GM21381 (cell line): ENCODE measurements around the gene OSGIN1.

Experiments
- ATAC-seq: cut with Tn5 transposase; IDR thresholded peaks from one replicate; pipeline ENCODE4 v1.9.1; 2021; ENCODE audit warnings: mild to moderate bottlenecking, moderate library complexity; ENCODE audit not compliant: unreplicated experiment

Gene OSGIN1

GRCh38 chr16:83956336-83957289 lies 3.6 kb downstream of the OSGIN1 start:
- no peak for ATAC-seq

DNA sequence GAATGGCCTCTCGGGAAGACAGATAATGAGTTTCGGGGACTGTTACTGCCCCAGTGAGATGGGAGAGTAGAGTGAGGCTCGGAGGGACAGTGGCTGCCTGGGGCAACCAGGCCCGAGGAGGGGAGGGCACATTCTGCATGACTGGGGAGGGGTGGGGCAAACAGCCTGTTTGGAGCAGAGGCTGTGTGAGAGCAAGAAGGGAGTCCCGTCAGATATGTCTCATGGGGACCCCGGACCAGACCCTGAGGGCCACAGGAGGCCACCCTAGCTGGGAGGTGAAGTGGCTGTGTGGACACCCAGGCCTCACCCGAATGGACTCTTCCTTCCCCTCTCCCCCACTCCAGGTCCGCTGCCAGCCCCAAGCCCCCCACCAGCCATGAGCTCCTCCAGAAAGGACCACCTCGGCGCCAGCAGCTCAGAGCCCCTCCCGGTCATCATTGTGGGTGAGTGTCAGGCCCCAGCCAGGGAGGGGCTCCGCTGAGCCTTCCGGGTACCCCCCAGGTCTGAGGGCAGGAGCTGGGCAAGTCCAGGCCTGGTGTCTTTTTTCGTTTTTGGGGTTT lies 4.3 kb downstream of the OSGIN1 start:
- ATAC-seq, result no peak

GRCh38 chr16:83958137-83958845 lies 5.3 kb downstream of the OSGIN1 start:
- ATAC-seq, result no peak

- ATAC-seq, result no peak
Observed at GRCh38 chr16:83958846-83959565, 6.0 kb downstream of the OSGIN1 start.

GRCh38 chr16:83959656-83960434 lies 6.8 kb downstream of the OSGIN1 start:
- no peak for ATAC-seq

- no peak for ATAC-seq
Observed at GRCh38 chr16:83960521-83961249, 7.6 kb downstream of the OSGIN1 start.

DNA sequence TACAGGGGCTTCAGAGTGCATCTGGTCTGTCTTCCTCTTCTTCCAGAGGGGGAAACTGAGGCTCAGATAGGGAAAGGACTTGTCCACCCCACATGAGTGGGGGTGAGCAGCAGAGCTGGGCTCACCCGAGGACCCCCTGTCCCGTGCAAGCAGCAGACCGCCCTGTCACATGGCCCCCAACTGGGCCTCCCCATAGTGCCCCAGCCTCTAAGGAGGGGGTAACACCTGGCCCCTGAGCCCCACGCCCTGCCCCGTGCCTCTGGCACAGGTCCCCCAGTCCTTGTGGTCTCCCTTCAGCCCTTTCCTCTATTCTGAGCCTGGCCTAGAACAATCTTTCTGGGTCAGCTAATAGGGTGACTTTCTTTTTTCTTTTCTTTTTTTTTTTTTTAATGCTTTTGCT lies 8.6 kb downstream of the OSGIN1 start:
- no peak for ATAC-seq

GRCh38 chr16:83963277-83964119 lies 10.5 kb downstream of the OSGIN1 start:
- no peak for ATAC-seq

DNA sequence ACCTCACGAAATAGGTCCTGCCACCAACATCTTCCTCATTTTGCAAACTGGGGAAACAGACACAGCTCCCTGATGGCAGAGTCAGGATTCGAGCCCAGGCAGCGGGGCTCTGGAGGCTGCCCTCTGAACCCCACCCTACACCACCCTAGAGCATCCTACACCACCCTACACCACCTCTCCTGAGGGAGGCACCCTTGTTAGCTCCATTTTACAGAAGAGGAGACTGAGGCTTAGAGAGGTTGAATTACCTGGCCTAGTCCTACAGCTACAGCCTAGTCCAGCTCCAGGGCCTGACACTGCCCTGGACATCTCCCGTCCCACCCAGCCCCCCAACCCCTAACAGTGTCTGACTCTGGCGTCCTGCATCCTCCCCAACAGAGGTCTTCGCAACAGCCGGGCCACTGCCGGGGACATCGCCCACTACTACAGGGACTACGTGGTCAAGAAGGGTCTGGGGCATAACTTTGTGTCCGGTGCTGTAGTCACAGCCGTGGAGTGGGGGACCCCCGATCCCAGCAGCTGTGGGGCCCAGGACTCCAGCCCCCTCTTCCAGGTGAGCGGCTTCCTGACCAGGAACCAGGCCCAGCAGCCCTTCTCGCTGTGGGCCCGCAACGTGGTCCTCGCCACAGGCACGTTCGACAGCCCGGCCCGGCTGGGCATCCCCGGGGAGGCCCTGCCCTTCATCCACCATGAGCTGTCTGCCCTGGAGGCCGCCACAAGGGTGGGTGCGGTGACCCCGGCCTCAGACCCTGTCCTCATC lies 11.8 kb downstream of the OSGIN1 start:
- no peak for ATAC-seq

DNA sequence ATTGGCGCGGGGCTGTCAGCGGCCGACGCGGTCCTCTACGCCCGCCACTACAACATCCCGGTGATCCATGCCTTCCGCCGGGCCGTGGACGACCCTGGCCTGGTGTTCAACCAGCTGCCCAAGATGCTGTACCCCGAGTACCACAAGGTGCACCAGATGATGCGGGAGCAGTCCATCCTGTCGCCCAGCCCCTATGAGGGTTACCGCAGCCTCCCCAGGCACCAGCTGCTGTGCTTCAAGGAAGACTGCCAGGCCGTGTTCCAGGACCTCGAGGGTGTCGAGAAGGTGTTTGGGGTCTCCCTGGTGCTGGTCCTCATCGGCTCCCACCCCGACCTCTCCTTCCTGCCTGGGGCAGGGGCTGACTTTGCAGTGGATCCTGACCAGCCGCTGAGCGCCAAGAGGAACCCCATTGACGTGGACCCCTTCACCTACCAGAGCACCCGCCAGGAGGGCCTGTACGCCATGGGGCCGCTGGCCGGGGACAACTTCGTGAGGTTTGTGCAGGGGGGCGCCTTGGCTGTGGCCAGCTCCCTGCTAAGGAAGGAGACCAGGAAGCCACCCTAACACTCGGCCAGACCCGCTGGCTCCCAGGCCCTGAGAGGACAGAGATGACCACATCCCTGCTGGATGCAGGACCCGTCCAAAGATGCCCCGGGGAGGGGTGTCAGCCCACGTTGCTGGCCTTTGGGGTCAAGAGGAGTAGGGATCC lies 12.6 kb downstream of the OSGIN1 start:
- no peak for ATAC-seq

DNA sequence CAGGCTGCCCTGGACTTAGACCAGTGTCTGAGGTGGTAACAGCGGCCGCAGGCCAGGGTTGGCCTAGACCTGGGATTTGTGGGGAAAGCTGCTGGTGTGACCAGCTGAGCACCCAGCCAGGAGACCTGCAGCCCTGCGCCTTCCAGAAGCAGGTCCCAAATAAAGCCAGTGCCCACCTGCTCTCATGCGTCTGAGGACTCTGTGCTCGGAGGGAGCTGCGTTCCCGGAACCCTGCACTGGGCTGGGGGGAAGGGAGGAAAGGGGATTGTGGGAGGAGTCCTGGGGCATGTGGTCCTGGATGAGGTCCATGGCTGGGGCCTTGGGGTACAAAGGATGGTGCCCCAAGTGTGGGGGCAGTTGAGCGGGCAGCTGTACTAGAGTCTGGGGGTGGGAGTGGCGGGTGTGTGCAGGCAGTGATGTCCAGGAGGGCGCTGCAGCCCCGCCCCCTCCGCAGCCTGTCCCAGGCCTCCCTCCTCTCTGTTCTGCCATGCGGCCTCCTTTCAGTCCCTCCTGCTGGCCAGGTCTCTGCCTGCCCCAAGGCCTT lies 13.2 kb downstream of the OSGIN1 start:
- no peak for ATAC-seq

DNA sequence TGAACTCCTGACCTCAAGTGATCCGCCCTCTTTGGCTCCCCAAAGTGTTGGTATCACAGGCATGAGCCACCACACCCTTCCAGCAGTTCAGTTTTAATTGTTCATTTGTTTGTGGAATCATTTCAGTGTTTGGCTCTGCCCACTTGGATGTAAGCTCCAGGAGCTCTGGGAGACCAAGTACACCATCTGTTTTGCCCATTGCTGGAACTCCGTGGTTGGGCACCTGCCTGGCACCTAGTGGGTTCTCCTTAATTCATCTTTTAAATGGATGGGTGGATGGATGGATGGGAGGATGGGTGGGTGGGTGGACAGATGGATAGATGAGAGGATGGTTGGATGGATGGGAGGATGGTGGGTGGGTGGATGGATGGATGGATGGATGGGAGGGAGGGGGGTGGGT lies 14.1 kb downstream of the OSGIN1 start:
- ATAC-seq, result no peak

- ATAC-seq, result no peak
Observed at GRCh38 chr16:83967838-83968305, 14.8 kb downstream of the OSGIN1 start, which contains the start of gene NECAB2. TSS of gene NECAB2 (plus strand) at chr16:83968244. CDS start at chr16:83968649, 405 bp downstream.

DNA sequence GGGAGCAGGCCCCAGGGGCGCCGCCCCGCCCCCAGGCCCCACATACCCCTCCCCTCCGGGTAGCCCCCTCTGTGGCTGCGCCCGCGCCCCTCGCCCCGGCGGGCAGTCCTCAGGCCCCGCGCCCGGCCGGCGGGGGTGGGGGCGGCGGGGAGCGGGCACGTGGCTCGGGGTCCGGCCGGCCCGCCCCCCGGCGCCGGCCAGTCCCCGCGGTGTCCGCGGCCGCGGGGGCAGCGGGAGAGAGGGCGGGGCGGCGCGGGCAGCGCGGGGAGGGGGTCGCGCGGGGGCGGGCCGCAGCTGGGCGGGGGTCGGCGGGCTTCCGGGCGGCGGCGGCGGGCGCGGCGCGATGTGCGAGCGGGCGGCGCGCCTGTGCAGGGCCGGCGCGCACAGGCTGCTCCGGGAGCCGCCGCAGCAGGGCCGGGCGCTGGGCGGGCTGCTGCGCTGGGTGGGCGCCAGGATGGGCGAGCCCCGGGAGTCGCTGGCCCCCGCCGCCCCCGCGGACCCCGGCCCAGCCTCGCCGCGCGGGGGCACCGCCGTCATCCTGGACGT lies 15.3 kb downstream of the OSGIN1 start:
- no peak for ATAC-seq

- no peak for ATAC-seq
Observed at GRCh38 chr16:83968891-83969649, 16.0 kb downstream of the OSGIN1 start.
